Left lung (tissue), 10 donors: Measurements from ENCODE around the gene EFCAB8. TPM values are rescaled to one million over a fixed set of nuclear protein-coding genes. Genes with fewer than 3 reads are reported as not detected.
A peak's percentile ranks its signal among the peaks of the same experiment; 100 is the strongest.

Experiments
- ATAC-seq: fragments of 200-7000 bp; cut with Tn5 transposase; one replicate; pipeline ENCODE4 v1.9.1; 2020; ENCODE audit warnings: moderate library complexity
- DNase-seq, 4 donors: peaks; one replicate each; pipeline ENCODE4 v3.0.0-alpha.2; 2013 to 2020
- H3K27ac ChIP-seq, 2 donors: fragments of 200-600 bp; sonication (generic) in 1 of 2; one replicate each; pipeline versions ENCODE4 v1.5.0 to v1.8.0; 2020 to 2021
- H3K27me3 ChIP-seq, 2 donors: fragments of 200-600 bp; sonication (generic) in 1 of 2; one replicate each; pipeline versions ENCODE4 v1.5.0 to v1.8.0; 2020 to 2021
- H3K36me3 ChIP-seq, 2 donors: fragments of 200-600 bp; sonication (generic) in 1 of 2; one replicate each; pipeline versions ENCODE4 v1.5.0 to v1.8.0; 2020 to 2021
- H3K4me1 ChIP-seq, 2 donors: fragments of 200-600 bp; one replicate each; pipeline ENCODE4 v1.8.0; 2021
- H3K4me3 ChIP-seq, 2 donors: fragments of 200-600 bp; sonication (generic) in 1 of 2; one replicate each; pipeline versions ENCODE4 v1.5.0 to v1.8.0; 2020 to 2021; ENCODE audit warnings: mild to moderate bottlenecking in 1 of 2
- H3K9me3 ChIP-seq, 2 donors: fragments of 200-600 bp; sonication (generic) in 1 of 2; one replicate each; pipeline versions ENCODE4 v1.5.0 to v1.8.0; 2020 to 2021
- intact Hi-C, 2 donors: fragments of 100-400 bp; cut with DNase I; formaldehyde crosslinking; loops; one replicate each; pipeline versions ENCODE4 v1.11.2 to v1.14.2; 2022
- polyA plus RNA-seq, 6 donors: library from polyadenylated mRNA; unstranded; fragments of 120-200 nt; gene quantifications; one replicate each; pipeline ENCODE4 v1.2.1, GENCODE V29; 2013; ENCODE audit not compliant: insufficient read length in 6 of 6
- total RNA-seq, 2 donors: library from RNA; stranded (reverse); fragmentation: NEBNext Ultra II Directional; extraction: Animal tissue kit (Norgen Biotek cat#: 25700); gene quantifications; one replicate each; pipeline ENCODE4 v1.2.1, GENCODE V29; 2021
- TF ChIP-seq, protein P1 (sequence below), 2 donors: fragments of 200-600 bp; sonication (generic) in 1 of 2; IDR thresholded peaks; one replicate each; pipeline versions ENCODE4 v1.5.0 to v1.8.0; 2021; ENCODE audit warnings: antibody characterized with exemption in 2 of 2
- donor health status: DM: no; HTN: yes; CAD: no.
- donor health status: DM: no; HTN: no; CAD: no.

Gene EFCAB8
- total and polyA plus RNA-seq, 8 donors: 0.07 to 1.0 (median 0.15) TPM; not detected in 1

GRCh38 chr20:32894711-32895355, 36.1 kb downstream of the EFCAB8 start:
- DNase-seq (no peak), ATAC-seq (no peak)
- H3K36me3 ChIP-seq: no peaks in the 10 kb centered on the region
- H3K27ac ChIP-seq: no peak overlapping the region
- intact Hi-C loops: no loop called here
- TF ChIP-seq, protein P1, sequence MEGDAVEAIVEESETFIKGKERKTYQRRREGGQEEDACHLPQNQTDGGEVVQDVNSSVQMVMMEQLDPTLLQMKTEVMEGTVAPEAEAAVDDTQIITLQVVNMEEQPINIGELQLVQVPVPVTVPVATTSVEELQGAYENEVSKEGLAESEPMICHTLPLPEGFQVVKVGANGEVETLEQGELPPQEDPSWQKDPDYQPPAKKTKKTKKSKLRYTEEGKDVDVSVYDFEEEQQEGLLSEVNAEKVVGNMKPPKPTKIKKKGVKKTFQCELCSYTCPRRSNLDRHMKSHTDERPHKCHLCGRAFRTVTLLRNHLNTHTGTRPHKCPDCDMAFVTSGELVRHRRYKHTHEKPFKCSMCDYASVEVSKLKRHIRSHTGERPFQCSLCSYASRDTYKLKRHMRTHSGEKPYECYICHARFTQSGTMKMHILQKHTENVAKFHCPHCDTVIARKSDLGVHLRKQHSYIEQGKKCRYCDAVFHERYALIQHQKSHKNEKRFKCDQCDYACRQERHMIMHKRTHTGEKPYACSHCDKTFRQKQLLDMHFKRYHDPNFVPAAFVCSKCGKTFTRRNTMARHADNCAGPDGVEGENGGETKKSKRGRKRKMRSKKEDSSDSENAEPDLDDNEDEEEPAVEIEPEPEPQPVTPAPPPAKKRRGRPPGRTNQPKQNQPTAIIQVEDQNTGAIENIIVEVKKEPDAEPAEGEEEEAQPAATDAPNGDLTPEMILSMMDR (IDR thresholded peaks at IDR 0.05): no peak
- H3K27me3 ChIP-seq: no peaks in the 10 kb centered on the region
- H3K4me1 ChIP-seq: no peaks in the 10 kb centered on the region
- no peaks in the 10 kb centered on the region for H3K9me3 ChIP-seq
- no peak overlapping the region for H3K4me3 ChIP-seq

DNA sequence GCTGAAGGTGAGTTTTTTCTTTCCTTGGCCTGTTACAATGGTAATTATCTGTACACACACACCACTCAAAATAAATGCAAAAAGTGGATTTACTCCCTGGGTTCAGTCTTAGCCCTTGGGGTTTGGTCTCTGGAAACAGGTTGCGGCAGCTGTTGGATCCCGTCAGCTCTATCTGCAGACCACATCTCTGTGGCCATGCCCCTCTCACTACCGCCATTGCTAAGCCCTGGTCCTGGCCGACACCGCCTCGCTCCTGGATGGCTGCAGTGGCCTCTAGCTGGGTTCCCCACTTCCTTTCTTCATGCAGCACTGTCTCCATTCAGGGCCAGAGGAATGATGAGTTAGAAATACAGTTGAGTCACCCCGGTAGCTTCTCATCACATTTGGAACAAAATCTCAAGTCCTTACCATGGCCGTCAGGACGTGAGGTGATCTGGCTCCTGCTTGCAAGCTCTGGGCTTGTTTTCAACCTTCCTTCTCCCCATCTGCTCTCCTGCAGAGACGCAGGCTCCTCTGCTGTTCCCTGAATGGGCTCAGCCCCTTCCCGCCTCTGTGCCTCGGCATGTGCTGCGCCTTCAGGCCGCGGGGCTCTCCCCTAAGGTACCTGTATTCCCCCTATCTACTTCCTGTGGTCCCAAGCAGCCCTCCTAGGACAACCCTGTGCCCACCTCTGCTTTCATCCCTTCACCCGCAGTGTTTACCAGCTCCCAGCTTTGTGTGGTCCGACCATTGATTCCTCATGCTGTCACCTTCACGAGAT, 38.0 kb downstream of the EFCAB8 start:
- no peak overlapping the region for H3K27ac ChIP-seq
- H3K36me3 ChIP-seq: no peaks in the 10 kb centered on the region
- no peak for DNase-seq
- no peaks in the 10 kb centered on the region for H3K4me1 ChIP-seq
- intact Hi-C loops: no loop called here
- no peaks in the 10 kb centered on the region for H3K9me3 ChIP-seq
- no peak overlapping the region for H3K4me3 ChIP-seq
- no peak for ATAC-seq
- TF ChIP-seq, protein P1 (IDR thresholded peaks at IDR 0.05): no peak
- H3K27me3 ChIP-seq: no peaks in the 10 kb centered on the region

GRCh38 chr20:32898729-32899128, 40.0 kb downstream of the EFCAB8 start:
- ATAC-seq: no peak
- Histone ChIP-seq H3K4me1 (no peaks in the 10 kb centered on the region), H3K36me3 (no peaks in the 10 kb centered on the region), H3K27me3 (no peaks in the 10 kb centered on the region), H3K4me3 (no peak overlapping the region), H3K9me3 (no peaks in the 10 kb centered on the region), H3K27ac (no peak overlapping the region)
- TF ChIP-seq, protein P1 (IDR thresholded peaks at IDR 0.05): no peak
- no peak for DNase-seq
- intact Hi-C loops: no loop called here

DNA sequence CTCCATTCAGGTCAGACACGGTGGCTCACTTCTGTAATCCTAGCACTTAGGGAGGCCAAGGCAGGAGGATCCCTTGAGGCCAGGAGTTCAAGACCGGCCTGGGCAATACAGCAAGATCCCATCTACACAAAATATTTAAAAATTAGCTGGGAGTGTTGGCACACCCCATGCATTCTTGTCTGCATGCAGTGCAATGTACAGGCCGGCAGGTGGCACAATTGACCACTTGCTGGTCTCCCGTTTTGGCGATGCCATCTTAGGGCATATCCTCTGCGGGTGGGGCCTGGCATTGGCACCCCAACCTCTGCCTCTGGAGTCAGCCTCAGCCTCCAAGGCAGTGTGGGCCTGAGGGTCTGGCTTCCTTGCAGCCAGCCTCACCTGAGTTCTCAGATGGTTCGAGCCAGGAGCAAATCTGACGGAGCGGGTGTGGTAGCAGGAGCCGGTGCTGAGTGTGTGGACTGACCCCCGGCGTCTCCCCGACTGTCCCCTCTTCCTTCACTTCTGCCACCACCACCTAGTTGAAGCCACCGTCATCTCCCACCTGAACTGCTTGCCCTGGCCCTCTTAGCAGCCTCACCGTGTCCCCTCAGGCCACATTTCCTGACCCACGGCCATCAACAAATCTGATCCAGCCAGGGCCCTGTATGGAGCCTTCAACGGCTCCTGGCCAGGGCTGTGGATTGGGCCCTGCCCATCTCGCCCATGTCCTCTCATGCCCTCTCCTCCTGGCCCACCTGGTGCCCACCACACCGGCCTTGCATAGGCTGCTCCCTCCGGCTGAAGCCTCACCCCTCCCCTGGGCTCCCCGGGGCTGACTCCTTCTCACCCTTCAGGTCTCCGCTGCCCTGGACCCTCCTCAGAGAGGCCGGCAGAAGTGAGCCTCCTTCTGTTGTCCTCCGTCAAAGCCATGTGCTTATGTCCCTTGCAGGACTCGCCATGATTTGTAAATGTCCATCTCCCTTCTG, 44.0 kb downstream of the EFCAB8 start:
- ATAC-seq: peak; percentile 96
- H3K4me3 ChIP-seq: no peak overlapping the region
- peak; percentile 5 to 84 (median 34) for DNase-seq
- H3K9me3 ChIP-seq: no peaks in the 10 kb centered on the region
- no peaks in the 10 kb centered on the region for H3K36me3 ChIP-seq
- H3K4me1 ChIP-seq: no peaks in the 10 kb centered on the region
- intact Hi-C loops: loop anchor here in 1 of 2 donors (10.0 kb wide), 1 partner anchor 392 kb away; no protein-coding TSS in a partner anchor
- no peaks in the 10 kb centered on the region for H3K27me3 ChIP-seq
- no peak overlapping the region for H3K27ac ChIP-seq
- TF ChIP-seq, protein P1 (IDR thresholded peaks at IDR 0.05): peak; percentile 93
